Fibroblast of skin of back (primary cell): Measurements from ENCODE around the gene TLCD2.
A peak's percentile ranks its signal among the peaks of the same experiment; 100 is the strongest.

Experiments used
- DNase-seq: peaks from one replicate; pipeline ENCODE4 v3.0.0-alpha.2; 2013

TLCD2 gene

DNA sequence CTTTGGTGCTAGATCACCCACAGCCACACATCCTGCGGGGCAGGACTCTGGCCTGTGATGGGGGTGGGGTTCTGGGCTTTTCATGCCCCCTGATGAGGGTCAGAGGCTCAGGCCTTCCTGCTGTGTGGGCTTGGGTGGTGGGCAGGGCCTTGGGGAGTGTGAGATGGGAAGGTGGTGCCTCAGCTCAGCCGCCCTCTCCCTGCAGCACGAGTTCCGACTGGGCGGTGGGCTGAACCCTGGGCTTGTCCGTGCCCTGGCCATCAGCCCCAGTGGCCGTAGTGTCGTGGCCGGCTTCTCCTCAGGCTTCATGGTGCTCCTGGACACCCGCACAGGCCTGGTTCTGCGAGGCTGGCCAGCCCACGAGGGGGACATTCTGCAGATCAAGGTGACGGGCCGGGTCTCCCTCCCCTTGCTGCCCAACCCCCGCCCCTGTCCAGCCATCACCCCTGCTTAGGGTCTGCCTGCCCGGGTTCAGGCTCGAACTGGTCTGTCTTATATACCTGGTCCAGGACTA, 25.7 kb upstream of the TLCD2 start:
- no peak for DNase-seq

DNA sequence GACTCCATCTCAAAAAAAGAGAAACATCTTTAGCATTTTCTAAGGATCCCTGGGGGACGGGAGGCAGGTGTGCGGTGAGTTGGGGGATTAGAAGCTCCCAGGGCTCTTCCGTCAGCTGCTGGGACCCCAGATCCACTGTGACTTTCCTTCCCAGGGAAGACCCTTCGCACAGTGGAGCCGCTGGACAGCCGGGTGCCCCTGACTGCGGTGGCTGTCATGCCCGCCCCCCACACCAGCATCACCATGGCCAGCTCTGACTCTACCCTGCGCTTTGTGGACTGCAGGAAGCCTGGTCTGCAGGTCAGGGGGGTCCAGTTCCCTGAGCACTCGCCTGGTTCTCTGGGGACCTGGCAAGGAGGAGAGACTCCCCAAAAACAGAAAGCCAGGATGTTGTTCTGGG, 25.2 kb upstream of the TLCD2 start:
- no peak for DNase-seq

DNA sequence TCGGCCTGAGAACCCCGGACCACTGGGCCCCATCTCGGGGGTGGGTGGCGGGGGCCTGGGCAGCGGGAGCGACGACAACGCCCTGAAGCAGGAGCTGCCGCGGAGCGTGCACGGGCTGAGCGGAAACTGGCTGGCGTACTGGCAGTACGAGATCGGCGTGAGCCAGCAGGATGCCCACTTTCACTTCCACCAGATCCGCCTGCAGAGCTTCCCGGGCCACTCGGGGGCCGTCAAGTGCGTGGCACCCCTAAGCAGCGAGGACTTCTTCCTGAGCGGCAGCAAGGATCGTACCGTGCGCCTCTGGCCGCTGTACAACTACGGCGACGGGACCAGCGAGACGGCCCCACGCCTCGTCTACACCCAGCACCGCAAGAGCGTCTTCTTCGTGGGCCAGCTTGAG, 23.6 kb upstream of the TLCD2 start:
- no peak for DNase-seq

DNA sequence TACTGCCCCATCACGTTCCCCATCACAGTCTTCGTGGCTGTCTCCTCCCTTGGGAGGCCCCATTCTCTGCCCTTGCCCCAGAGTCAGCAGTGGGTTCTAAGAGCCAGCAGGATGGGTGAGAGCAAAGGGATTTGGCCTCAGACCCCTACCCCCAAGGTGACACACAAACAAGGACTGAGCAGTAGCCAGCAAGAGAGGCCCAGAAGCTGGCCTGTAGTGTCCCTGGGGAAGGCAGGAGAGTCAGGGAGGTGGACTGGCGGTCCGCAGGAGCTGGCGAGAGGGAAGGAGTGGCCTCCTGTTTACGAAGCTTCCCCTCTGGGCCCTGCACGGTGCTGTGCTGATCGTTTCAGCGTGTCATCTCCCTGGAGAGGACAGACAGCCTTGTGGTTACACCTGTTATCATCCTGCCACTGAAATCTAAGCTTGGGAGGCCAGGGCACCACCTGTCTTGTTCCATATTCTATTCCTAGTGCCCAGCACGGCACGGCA, 22.7 kb upstream of the TLCD2 start:
- DNase-seq: no peak

DNA sequence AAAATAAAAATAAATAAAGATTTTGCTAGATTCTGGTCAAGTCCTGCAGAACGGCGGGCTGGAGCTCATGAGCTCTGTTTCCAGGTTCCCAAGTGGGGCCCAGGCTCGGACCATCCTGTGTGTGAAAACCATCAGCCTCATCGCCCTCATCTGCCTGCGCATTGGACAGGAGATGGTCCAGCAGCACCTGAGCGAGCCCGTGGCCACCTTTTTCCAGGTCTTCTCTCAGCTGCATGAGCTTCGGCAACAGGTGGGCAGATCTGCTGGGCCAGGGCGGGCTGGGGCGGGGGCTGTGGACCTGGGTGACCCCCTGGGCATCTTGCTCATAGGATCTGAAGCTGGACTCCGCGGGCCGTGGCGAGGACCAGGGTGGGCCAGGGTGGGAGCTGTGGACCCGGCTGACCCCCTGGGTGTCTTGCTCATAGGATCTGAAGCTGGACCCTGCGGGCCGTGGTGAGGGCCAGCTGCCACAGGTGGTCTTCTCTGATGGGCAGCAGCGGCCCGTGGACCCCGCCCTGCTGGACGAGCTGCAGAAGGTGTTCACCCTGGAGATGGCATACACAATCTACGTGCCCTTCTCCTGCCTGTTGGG, 22.2 kb upstream of the TLCD2 start:
- no peak for DNase-seq

DNA sequence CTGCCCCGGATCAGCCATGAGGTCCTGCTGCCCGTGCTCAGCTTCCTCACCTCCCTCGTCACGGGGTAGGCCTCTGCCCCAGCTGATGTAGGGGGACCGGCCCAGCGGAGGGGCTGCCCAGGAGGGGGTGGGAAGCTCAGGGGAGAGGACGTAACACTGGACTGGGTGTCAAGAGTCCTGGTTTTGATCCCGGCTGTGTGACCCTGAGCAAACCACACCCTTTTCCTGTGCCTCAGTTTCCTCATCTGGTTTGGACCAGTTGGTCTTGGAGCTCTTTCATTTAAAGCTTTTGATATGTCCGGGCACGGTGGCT, 21.0 kb upstream of the TLCD2 start:
- no peak for DNase-seq

DNA sequence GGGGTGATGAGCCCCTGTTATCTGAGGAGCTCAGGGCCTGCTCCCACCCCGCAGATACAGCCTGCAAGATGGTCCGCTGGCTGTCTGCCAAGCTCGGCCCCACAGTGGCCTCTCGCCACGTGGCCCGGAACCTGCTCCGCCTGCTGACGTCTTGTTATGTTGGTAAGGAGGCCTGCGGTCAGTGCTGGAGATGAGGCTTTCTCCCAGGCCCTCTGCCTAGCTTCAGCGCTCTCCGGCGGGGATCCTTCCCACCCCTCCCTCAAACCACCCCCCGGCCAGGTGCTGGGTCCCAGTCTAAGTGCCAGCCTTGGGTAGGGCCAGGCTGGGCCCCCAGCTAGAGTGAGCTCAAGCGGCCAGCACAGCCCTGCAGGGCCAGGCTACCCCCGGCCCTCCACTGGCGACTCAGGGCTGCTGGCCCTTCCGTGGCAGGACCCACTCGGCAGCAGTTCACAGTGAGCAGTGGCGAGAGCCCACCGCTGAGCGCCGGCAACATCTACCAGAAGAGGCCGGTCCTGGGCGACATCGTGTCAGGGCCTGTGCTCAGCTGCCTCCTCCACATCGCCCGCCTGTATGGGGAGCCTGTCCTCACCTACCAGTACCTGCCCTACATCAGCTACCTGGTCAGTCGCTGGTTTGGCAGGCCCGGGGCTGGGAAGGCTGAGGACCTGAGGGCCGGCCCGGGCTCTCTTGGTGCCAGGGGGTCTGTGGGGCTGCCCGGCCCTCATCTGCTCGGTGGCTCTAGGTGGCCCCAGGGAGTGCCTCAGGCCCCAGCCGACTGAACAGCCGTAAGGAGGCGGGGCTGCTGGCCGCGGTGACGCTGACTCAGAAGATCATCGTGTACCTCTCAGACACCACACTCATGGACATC, 20.4 kb upstream of the TLCD2 start:
- no peak for DNase-seq

DNA sequence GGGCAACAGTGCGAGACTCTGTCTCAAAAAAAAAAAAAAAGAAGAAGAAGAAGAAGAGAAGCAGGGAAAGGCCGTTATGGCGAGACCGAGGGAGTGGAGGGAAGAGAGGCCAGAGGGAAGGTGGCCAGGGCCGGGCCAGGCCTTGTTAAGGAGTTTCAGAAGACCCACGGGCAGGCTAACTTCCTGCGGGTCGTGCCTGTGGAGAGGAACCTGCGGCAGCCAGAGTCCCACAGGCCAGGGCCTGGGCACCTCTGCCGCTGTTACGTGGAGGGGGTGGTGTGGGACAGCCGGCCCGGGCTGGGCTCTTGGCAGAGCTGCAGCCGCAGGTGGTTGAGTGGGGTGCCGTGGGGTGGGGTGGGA, 19.8 kb upstream of the TLCD2 start:
- no peak for DNase-seq

DNA sequence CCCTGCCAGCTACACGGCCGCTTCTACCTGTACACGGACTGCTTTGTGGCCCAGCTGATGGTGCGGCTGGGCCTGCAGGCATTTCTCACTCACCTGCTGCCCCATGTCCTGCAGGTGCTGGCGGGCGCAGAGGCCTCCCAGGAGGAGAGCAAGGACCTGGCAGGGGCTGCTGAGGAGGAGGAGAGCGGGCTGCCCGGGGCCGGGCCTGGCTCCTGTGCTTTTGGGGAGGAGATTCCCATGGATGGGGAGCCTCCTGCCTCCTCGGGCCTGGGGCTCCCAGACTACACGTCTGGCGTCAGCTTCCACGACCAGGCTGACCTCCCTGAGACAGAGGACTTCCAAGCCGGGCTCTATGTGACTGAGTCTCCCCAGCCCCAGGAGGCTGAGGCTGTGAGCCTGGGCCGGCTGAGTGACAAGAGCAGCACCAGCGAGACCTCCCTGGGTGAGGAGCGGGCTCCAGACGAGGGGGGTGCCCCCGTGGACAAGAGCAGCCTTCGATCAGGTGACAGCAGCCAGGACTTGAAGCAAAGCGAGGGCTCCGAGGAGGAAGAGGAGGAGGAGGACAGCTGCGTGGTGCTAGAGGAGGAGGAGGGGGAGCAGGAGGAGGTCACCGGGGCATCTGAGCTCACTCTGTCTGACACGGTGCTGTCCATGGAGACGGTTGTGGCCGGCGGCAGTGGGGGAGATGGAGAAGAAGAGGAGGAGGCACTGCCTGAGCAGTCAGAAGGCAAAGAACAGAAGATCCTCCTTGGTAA, 17.9 kb upstream of the TLCD2 start:
- no peak for DNase-seq

DNA sequence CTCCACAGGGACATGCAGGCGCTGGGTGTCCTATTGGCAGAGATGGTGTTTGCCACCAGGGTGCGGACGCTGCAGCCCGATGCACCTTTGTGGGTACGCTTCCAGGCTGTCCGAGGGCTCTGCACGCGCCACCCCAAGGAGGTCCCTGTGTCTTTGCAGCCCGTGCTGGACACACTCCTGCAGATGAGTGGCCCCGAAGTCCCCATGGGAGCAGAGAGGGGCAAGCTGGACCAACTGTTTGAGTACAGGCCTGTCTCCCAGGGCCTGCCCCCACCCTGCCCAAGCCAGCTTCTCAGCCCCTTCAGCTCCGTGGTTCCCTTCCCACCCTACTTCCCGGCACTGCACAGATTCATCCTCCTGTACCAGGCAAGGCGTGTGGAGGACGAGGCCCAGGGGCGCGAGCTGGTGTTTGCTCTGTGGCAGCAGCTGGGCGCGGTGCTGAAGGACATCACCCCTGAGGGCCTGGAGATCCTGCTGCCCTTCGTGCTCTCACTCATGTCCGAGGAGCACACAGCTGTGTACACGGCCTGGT, 17.1 kb upstream of the TLCD2 start:
- DNase-seq: no peak

DNA sequence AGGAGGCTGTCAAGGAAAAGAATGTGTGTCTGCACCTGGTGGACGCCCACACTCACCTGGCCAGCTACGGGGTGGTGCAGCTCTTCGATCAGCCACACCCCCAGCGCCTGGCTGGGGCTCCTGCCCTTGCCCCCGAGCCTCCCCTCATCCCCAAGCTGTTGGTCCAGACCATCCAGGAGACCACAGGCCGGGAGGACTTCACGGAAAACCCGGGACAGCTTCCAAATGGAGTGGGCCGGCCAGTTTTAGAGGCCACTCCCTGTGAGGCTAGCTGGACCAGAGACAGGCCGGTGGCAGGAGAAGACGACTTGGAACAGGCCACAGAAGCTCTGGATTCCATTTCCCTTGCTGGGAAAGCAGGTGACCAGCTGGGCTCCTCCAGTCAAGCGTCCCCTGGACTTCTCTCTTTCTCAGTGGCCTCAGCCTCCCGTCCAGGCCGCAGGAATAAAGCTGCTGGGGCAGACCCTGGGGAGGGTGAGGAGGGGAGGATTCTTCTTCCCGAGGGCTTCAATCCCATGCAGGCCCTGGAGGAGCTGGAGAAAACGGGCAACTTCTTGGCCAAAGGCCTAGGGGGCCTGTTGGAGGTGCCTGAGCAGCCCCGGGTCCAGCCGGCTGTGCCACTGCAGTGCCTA, 16.6 kb upstream of the TLCD2 start:
- DNase-seq: no peak

DNA sequence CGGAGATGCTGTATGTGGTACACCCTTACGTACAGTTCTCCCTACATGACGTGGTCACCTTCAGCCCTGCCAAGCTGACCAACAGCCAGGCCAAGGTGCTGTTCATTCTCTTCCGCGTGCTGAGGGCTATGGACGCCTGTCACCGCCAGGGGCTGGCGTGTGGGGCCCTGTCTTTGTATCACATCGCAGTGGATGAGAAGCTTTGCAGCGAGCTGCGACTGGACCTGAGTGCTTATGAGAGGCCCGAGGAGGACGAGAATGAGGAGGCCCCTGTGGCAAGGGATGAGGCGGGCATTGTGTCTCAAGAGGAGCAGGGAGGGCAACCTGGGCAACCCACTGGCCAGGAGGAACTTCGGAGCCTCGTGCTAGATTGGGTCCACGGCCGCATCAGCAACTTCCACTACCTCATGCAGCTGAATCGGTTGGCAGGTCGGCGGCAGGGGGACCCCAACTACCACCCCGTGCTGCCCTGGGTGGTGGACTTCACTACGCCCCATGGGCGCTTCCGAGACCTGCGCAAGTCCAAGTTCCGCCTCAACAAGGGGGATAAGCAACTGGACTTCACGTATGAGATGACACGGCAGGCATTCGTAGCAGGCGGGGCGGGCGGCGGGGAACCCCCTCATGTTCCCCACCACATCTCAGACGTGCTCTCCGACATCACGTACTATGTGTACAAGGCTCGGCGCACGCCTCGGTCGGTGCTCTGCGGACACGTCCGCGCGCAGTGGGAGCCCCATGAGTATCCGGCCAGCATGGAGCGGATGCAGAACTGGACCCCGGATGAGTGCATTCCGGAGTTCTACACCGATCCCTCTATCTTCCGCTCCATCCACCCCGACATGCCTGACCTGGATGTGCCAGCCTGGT, 15.7 kb upstream of the TLCD2 start:
- DNase-seq: no peak

DNA sequence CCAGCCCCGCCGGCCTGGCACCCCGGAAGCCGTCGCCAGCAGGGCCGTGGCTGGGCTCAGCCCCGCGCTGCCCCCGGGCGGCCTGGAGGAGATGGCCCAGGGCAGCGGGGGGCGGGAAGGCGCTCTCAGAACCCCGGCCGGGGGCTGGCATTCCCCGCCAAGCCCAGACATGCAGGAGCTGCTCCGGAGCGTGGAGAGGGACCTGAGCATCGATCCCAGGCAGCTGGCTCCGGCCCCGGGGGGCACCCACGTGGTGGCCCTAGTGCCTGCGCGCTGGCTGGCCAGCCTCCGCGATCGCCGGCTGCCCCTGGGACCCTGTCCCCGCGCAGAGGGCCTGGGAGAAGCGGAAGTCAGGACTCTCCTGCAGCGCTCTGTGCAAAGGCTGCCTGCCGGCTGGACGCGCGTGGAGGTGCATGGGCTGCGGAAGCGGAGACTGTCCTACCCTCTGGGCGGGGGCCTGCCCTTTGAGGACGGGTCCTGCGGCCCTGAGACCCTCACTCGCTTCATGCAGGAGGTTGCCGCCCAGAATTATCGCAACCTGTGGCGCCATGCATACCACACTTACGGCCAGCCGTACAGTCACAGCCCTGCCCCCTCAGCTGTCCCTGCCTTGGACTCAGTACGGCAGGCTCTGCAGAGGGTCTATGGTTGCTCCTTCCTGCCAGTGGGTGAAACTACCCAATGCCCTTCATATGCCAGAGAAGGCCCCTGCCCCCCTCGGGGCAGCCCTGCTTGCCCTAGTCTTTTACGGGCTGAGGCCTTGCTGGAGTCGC, 14.9 kb upstream of the TLCD2 start:
- DNase-seq: no peak

DNA sequence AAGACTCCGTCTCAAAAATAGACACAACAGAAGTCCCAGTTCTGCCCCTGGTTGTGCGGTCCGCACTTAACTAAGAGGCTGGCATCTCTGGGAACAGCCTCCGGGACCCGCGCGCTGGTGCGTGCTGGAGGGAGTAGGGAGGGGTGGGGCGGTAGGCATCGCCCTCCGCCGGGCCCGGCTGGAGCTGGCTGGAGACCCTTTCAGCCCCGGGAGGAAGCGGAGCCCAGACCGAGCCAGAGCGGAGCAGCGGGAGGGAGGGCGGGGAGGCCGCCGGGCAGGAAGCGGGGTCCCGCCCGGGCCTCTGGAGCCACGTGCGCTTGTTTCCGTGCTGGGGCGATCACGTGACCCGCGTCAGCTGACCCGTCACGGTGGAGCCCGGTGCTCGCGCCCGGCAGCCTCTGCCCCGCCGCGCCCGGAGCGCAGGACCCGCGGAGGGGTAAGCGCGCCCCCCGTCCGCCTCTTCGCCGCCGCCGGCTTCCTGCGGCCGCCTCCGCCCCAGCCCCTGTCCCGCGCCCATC, 14.2 kb upstream of the TLCD2 start, which contains the start of gene WDR81:
Gene WDR81, plus strand, starts transcription at position 354 of the 518 bp plus-strand sequence. CDS start 256 bp downstream, outside the sequence.
- peak; percentile 87 for DNase-seq

DNA sequence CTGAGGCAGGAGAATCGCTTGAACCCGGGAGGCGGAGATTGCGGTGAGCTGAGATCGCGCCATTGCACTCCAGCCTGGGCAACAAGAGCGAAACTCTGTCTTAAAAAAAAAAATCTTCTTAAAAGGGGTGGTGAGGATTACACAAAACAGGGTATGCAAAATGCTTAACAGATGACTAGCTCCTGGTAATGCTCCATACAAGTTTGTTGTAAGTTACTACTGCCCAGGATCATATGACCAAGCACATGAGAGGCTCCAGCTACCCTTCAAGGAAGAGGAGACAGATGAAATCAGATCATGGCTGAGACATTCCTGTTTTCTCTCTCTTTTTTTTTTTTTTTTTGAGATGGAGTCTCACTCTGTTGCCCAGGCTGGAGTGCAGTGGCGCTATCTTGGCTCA, 11.8 kb upstream of the TLCD2 start:
- DNase-seq: peak; percentile 33

DNA sequence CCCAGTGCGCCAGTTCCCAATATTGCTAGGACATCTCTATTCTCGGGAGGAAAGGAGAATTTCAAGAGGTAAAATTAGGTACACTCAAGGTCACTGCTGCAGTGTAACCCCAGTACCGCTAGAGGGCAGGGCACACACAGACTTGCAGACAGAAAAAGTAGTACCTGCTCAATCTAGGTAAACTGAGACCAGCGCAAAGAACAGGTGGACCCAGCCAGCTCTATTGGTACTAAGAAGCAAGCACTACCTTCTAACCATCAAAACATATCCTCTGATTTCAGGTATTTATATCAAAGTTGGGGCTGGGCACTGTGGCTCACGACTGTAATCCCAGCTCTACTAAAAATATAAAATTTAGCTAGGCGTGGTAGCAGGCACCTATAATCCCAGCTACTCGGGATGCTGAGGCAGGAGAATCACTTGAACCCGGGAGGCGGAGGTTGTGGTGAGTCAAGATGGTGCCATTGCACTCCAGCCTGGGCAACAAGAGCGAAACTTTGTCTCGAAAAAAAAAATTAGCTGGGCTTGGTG, 10.7 kb upstream of the TLCD2 start:
- peak; percentile 43 for DNase-seq

DNA sequence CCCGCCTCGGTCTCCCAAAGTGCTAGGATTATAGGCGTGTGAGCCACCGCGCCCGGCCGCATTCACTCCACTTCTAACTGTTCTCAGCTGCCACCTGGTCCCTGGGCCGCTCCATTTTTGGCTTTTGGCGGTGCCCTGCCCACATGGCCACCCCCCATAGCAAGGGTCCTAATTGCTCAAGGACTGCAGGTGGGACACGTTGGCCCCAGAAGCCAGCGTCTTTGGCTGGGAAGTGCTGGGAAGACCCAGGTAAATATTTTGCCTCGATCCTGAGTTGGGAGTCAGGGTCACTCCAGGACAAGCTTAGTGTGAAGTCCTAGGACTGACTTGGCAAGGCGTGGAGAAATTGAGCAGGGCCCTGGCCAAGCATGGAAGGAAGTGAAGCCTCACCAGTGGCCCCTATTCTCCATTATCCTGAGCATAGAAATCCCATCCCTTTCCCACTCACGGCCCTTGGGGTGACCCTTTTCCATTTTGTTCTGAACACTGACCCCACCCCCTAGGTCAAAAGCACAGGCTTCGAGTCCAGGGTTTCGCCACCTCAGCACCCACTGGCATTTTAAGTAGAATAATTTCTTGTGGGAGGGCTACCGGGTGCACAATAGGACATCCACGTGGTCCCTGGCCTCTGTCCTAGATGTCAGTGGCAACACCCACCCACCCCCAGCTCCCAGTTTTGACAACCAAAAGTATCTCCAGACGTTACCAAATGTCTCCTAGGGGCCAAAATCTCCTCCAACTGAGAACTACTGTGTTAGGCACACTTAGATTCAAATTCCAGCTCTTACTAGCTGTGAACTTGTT, 8.4 kb upstream of the TLCD2 start:
- no peak for DNase-seq

DNA sequence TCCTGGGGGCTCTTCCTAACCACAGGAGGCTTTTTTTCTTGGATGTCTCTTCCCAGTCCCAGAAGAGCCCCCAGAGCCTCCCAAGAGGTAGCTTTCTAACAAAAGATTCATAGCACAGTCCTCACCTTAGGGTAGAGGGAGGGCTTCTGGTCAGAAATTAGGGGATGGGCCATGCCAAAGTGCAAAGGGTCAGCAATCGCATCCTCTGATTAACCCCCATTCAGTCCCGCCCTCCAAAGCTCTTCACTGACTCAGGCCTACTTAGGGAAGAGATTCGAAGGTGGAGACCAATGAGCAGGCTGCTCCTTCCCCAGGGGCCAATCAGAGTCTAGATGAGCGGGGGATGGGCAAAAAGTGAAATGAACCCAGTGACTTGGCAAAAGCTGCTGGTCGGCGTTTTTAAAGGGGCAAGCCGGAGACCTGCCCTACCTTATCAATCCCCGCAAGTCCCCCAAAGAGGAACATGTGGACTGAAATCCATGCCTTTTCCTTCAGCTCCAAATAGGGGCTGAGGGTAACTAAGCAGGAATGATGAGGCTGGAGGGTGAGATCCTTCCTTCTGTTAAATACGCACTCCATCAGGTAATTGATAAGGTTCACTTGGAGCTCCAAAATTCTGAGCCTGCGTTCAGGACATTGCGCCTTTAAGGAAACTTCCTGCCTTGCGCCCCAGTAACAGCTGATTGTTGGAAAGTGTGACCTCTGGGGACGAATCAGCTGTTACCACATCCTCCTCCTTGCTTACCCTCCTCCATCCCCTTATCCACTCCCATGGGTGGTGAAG, 6.9 kb upstream of the TLCD2 start:
- DNase-seq: peak; percentile 99
